DMS 273 (cell line): ENCODE results near the gene CDK12.

ENCODE experiments used
- DNase-seq: peaks from one replicate; lab custom pipeline; 2025; ENCODE audit not compliant: unreplicated experiment; lab: John Stamatoyannopoulos, UW

Gene CDK12

GRCh38 chr17:39548494-39549225, 87.4 kb downstream of the CDK12 start:
- DNase-seq, result peak; percentile 92

DNA sequence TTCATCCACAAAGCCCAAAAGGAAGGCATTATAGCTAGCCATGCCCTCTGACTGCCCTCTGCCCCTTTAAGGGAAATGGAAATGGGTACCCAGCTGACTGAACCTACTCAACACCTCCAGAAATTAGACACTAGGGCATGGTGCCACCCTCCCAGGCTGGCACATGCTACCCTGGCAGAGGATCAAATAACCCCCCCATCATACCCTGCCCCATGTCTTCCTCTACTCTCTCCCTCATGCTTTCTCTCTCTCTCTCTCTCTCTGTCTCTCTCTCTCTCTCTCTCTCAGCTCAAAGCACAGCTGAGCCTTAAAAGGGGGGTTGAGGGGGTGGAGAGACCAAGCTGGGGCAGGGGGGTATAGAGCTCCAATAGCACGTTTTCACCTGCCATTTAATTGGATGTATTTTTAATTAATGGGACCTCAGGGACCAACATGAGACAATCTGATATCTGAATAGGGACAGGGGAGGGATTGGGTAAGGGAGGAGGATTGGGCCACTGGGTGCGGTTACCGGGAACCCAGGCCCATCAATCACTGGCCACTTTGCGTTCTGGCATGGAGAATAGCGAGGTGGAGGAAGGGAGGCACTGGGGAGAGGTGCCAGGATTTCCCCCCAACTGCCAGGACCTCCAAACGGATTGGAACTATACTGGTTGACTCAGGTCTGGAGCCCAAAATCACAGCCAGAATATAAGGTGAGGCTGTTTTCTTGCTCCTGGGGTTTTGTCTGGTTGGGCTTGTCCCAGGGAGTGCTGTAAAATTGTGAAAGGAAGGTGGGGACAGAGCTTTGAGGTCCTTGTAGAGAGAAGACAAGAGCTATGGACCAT, 88.7 kb downstream of the CDK12 start:
- DNase-seq, result peak; percentile 70

GRCh38 chr17:39551879-39552278, 90.6 kb downstream of the CDK12 start:
- DNase-seq, result no peak

DNA sequence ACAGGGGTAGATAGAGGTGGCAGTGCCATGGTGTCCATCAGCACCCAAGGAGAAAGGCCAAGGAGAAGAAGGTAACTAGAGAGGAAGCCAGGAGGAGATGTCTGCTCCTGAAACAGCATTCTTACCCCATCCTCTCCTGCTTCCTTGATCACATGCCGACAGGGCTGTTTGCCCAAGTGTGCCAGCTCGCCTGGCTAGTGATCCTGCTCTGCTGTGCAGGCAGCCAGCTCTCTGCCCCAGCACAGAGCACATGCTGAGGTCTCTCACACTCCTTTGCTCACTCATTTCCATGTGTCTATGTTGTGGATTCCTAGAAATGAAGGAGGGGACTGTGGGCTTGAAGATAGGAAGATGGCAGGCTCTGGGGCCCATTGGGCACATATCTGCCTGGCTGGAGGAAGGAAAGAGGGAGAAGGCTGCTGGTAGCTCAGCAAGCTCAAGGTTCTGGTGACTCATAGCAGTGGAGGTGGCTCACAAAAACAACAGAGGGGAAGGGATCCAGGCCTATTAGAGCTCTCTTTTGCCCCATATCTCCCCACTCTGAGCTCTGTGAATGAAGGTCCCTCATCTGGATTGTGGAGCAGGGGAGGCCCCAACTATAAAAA, 92.2 kb downstream of the CDK12 start:
- no peak for DNase-seq

- no peak for DNase-seq
Observed at GRCh38 chr17:39555368-39555767, 94.1 kb downstream of the CDK12 start.

DNA sequence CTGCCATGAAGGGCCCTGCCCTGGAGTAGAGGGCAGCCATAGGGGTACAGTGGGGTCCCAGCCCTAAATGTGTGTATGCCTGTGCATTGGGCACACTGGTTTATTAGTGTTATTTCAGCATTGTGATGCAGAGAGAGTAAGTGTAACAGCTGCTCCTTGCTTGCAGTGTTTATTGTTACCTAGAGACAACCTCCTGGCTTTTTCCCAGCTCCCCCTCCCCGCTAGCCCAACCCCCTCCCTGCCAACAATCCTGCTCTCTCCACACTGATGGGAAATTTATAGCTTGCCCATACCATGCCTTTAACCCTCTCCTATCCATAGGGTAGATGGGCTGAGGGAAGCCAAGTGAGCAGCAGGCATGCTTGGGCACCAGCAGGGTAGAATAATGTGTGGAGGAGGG, 95.1 kb downstream of the CDK12 start:
- DNase-seq, result peak; percentile 71

DNA sequence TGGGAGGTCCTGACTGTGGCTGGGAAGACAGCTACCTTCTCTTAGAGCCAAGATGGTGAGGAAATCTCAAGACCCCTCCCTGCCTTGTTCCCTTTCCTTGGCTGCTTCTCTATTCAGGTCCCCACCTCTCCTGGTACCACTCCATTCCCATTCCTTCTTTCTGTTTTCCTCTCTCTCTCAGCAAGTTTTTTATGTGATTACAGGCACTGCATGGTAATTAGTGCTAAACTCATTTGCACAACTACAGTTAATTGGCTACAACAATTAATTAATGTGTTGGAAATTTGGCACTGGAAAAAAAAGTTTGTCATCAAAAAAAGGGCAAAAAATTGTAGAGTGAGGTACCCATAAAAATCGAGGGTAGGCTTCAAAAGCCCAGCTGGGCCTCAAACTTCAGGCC, 101.1 kb downstream of the CDK12 start:
- DNase-seq, result no peak

GRCh38 chr17:39562976-39563375, 101.7 kb downstream of the CDK12 start:
- peak; percentile 60 for DNase-seq

DNA sequence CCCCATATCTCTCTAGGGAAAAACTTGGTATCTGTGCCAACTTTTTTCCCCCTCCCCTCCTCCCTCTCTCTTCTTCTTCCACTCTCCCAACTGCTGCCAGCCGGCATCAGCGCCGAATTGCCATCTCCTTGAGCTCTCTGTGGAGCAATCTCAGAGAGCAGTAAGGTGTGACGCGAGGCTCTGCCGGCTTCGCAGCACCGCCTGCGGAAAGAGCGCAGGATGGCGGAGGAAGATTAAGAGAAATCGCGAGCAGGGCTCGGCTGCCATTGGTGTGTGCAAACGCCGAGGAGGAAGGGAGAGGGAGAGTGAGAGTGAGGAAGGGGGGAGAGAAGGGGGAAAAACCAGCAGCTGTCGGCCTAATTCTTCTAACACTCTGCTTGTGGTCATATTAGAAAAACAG, 102.2 kb downstream of the CDK12 start:
- DNase-seq, result peak; percentile 91

DNA sequence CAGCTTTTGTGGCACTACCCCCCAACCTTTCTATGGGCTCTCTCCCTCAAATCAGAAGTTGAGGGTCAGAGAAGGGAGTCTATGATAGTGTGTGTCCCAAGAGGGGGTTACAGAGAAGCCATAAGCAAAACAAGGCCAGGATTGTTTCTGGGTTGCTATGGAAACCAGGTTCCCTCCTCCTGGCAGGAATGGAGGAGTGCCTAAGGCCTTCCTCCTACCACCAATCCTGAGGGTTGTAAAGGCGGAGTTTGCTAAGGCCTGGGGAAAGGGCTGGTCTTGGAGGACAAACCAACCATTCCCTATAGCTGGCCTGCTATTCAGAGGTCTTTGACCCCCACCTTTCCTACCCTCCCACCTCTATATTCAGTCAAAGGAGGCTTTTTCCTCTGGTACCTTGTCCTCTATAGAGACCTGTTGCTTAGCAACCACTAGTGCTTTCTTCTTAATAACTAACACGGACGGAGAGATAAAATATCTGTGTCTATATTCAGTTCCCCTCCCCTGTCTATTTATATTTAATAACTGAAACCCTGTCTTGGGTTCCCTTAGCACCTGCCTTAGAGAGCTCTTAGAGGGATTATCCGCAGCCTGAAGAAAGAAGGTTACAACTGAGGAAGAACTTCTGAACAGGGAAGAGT, 103.0 kb downstream of the CDK12 start:
- DNase-seq, result peak; percentile 86

- no peak for DNase-seq
Observed at GRCh38 chr17:39566094-39566850, 105.0 kb downstream of the CDK12 start.

DNA sequence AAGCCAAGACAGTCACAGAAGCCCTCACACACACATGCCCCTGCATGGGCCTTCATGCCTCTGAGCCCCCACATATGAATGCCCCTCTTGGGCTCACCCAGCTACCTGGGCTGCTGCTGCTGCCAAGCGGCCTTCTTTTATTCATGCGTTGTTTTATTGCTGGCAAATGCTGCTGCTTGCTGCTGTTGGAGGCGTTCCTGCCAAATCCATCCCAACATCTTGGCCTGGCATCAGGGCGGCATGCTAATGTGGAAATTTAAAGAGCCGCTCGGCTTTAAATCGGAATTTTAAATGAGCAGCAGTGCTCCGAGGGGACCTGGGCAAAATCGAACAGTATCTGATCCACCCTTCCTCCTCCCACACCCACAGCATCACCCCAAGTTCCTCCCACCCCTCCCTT, 107.4 kb downstream of the CDK12 start:
- DNase-seq, result peak; percentile 80

GRCh38 chr17:39569126-39569525, 107.8 kb downstream of the CDK12 start:
- no peak for DNase-seq

GRCh38 chr17:39572121-39572520, 110.8 kb downstream of the CDK12 start:
- DNase-seq, result no peak

DNA sequence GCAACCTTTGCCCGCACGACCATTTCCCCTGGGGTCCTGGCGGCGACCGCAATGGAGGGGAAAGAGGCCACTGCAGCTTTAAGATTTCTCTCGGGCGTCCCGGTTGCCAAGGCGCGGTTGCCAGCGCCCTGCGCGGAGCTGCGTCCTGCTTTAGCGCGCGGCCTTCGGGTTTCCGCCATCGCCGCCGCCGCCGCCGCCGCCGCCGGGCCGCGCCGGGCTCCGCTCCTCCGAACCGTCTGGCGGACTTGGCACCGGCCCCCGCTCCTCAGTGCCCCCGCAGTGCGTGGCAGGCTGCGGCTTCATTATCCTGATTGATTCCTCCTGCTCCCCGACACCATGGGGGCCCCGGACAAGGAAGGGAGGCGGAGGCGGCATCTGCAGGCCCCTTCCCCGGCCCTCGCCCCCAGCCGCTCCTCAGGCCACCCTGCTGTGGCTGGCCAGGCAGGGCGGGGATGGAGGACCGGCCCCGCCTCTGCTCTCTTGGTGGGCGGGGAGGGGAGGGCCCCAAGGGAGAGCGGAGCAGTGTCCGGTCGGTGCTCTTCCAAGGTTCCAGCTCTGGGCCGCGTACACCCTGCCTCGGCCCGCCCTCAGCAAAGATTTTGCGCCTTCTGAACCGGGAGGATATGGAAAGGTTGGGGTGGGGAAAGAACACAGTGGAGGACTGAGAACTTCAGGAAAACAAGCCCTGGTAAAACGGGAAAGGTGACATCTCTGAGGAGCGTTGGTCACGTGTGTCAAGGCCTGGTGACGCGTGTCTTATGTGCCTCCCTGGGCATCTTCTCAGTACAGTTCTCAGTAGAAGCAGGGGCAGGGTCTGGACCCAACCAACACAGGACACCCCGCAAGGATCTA, 112.4 kb downstream of the CDK12 start:
- peak; percentile 92 for DNase-seq

- DNase-seq, result peak; percentile 86
Observed at GRCh38 chr17:39576187-39576586, 114.9 kb downstream of the CDK12 start.

- DNase-seq, result no peak
Observed at GRCh38 chr17:39578272-39578671, 117.0 kb downstream of the CDK12 start.

DNA sequence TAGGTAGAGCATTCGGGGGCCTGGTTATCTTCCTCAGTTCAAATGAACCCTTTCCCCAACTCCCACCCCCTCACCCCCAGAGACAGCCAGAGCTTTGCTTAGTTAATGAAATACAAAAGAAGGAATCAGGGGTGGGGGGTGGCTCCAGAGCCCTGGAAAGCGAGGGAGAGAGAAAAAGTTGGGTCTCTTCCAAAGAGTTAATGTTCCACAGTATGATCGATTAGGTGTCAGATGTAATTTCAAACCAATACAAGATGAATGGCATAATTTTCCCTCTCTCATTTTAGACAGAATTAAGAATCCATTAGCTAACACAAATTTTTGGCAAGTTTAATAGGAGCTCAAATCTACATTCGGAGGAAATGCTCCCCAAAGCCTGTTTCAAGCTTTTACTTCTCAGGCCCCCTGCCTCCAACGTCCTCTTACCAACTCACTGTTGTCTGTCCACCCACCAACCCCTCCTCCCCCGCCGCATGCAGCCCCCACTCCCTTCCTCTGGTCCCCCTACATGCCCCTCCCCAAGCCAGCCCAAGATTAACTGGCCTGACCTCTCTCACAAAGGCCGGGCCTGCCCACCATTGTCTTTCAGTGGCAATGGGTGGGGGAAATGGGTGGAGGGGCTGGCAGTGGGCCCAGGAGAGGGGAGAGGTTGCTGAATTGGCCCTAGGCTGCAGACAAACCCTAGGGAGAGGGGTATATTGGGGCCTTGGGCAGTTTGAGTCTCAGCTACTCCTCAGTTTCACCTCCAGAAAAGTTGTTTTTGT, 118.2 kb downstream of the CDK12 start:
- DNase-seq, result no peak

DNA sequence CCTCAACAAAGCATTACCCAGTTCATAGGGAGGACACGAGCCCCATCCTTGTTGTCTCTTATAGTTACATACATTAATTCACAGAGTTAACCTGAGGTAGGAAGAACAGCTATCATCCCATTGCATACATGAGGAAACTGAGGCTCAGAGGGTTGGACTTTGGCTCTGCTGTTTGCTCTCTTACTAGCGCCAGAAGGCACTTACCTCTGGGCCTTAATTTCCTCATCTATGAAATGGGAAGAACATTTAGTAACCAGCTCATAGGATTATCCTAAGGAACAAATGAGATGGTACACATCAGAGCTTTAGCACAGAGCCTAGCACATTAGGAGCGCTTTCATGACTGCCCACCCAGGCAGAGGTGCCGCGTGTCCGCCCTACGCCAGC, 118.8 kb downstream of the CDK12 start:
- no peak for DNase-seq
